Prostate gland (tissue), 2 donors: ENCODE measurements around the gene LRRC8E. TPM values are rescaled to one million over a fixed set of nuclear protein-coding genes. Genes with fewer than 3 reads are reported as not detected.

Source experiments
- DNase-seq: peaks from one replicate; pipeline ENCODE4 v3.0.0-alpha.2; 2019; ENCODE audit warnings: low spot score
- H3K27ac ChIP-seq, 2 donors: fragments of 200-600 bp; sonication (generic); 2 replicates each; pipeline ENCODE4 v1.5.1; 2017 to 2019
- H3K27me3 ChIP-seq: fragments of 200-600 bp; sonication (generic); replicated peaks from 2 replicates; pipeline ENCODE4 v1.5.1; 2019; ENCODE audit not compliant: insufficient read depth
- H3K36me3 ChIP-seq, 2 donors: fragments of 200-600 bp; sonication (generic); 1 replicate in 1 of 2; 2 replicates in 1 of 2; pipeline versions ENCODE4 v1.5.1 to v1.8.1; 2017 to 2019
- H3K4me1 ChIP-seq: fragments of 200-600 bp; sonication (generic); replicated peaks from 2 replicates; pipeline ENCODE4 v1.5.1; 2019
- H3K4me3 ChIP-seq, 2 donors: fragments of 200-600 bp; sonication (generic); 2 replicates each; pipeline ENCODE4 v1.5.1; 2017 to 2019
- H3K9me3 ChIP-seq: fragments of 200-600 bp; sonication (generic); 2 replicates; pipeline ENCODE4 v1.5.1; 2017
- POLR2A ChIP-seq: fragments of 450-650 bp; IDR thresholded peaks from one replicate; pipeline ENCODE4 v1.6.1; 2016; ENCODE audit warnings: antibody characterized with exemption, mild to moderate bottlenecking
- POLR2AphosphoS5 ChIP-seq: sonication (generic); formaldehyde crosslinking; IDR thresholded peaks from one replicate; pipeline ENCODE4 v1.6.1; 2017; ENCODE audit warnings: antibody characterized with exemption
- WGBS: methylation state at CpG from one replicate; pipeline ENCODE4 v1.1.5; 2018; 5-methylcytosine and 5-hydroxymethylcytosine counted together
- intact Hi-C: fragments of 100-400 bp; cut with DNase I; formaldehyde crosslinking; loops from one replicate; pipeline ENCODE4 v1.14.2; 2022
- total RNA-seq, 2 donors: library from RNA; depleted of rRNA; stranded (reverse); fragments of >200 nt; gene quantifications; one replicate each; pipeline ENCODE4 v1.1.0, GENCODE V29; 2016
- TF ChIP-seq, protein P1 (sequence below), 4 experiments: fragments of 200-600 bp in 2 of 4; fragments of 450-650 bp in 2 of 4; sonication (generic) in 2 of 4; IDR thresholded peaks; 1 replicate in 3 of 4; 2 replicates in 1 of 4; pipeline ENCODE4 v1.5.1; 2016 to 2019; ENCODE audit warnings: antibody characterized with exemption in 4 of 4, mild to moderate bottlenecking in 2 of 4, moderate library complexity in 2 of 4

The LRRC8E gene
- total RNA-seq, 2 donors from 2014 or later: 4.8 to 11.7 TPM

DNA sequence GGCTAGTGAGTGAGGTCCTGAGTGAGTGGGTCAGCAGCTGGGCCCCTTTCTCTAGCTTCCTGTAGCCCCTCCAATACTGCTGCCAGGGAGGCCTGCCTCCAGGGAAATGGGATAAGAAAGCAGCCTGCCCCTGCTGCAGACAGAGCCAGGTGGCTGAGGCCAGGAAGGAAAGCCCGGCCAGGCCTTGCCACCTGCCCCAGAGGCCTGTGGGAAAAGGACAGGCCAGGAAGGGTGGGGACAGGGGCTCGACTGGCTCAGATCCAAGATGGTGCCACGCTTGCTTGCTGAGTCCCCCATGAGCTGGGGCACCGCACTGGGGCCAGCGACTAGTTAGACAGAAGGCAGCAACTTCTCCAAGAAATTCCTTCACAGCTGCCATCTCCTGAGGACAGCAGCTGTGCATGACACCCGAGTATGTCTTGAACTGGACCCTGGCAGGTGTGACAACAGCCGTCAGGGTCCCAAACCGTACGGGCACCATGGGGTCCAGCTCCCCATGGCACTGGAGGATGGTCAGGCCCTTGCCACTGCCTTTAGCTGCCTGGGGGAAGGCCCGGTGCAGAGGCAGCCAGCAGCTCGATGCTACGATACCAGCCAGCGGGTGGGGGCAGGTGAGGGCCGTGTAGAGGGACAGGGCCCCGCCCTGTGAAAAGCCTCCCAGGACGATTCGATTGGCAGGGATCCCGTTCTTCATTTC lies 9.1 kb upstream of the LRRC8E start:
- Histone ChIP-seq H3K4me3 (no peak overlapping the region), H3K27ac (no peak overlapping the region), H3K4me1 (no peaks in the 10 kb centered on the region), H3K27me3 (no peaks in the 10 kb centered on the region), H3K36me3 (no peaks in the 10 kb centered on the region), H3K9me3 (no peaks in the 10 kb centered on the region)
- intact Hi-C loops: no loop called here
- 67% methylated on average over 14 of the region's 18 CpGs for WGBS
- DNase-seq: no peak
- TF ChIP-seq, protein P1, sequence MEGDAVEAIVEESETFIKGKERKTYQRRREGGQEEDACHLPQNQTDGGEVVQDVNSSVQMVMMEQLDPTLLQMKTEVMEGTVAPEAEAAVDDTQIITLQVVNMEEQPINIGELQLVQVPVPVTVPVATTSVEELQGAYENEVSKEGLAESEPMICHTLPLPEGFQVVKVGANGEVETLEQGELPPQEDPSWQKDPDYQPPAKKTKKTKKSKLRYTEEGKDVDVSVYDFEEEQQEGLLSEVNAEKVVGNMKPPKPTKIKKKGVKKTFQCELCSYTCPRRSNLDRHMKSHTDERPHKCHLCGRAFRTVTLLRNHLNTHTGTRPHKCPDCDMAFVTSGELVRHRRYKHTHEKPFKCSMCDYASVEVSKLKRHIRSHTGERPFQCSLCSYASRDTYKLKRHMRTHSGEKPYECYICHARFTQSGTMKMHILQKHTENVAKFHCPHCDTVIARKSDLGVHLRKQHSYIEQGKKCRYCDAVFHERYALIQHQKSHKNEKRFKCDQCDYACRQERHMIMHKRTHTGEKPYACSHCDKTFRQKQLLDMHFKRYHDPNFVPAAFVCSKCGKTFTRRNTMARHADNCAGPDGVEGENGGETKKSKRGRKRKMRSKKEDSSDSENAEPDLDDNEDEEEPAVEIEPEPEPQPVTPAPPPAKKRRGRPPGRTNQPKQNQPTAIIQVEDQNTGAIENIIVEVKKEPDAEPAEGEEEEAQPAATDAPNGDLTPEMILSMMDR (IDR thresholded peaks at IDR 0.05): no peak
- TF ChIP-seq POLR2A: no peak
- TF ChIP-seq POLR2AphosphoS5: no peak

DNA sequence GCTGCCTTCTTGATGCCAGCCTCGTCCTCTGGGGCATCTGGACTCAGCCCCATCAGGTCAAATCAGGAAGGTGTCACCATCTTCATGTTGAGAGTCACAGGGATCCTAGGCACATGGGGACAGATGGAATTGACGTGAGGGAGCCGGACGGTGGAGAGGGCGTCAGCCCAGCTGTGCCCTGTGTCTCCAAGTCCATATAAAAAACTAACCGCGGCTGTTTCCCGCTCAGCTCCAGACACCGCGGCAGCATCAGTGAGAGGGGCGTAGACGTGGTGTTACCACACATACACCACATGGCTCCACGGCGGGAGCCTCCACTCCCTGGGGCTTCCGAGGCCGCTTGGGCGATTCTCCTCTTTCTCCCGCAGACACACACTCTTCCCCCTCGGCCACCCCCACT lies 8.5 kb upstream of the LRRC8E start:
- Histone ChIP-seq H3K9me3 (no peaks in the 10 kb centered on the region), H3K27me3 (no peaks in the 10 kb centered on the region), H3K27ac (no peak overlapping the region), H3K4me1 (no peaks in the 10 kb centered on the region), H3K36me3 (no peaks in the 10 kb centered on the region), H3K4me3 (no peak overlapping the region)
- TF ChIP-seq, protein P1 (IDR thresholded peaks at IDR 0.05): no peak
- TF ChIP-seq POLR2AphosphoS5 (no peak), POLR2A (no peak)
- 83% methylated on average over 19 of the region's 19 CpGs for WGBS
- no peak for DNase-seq
- intact Hi-C loops: no loop called here

DNA sequence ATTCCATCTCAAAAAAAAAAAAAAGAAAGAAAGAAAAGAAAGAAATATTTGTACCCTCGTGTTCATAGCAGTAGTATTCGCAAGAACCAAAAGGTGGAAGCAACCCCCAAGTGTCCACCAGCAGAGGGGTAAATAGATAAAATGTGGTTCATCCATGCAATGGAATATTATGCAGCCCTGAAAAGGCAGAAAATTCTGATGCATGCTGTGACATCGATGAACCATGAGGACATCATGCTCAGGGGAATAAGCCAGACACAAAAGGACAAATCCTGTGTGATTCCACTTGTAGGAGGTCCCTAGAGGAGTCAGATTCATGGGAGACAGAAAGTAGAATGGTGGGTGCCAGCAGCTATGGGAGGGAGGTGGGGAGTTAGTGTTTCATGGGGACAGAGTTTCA lies 6.4 kb upstream of the LRRC8E start:
- no peak for DNase-seq
- Histone ChIP-seq H3K4me1 (no peaks in the 10 kb centered on the region), H3K9me3 (no peaks in the 10 kb centered on the region), H3K36me3 (no peaks in the 10 kb centered on the region), H3K27me3 (no peaks in the 10 kb centered on the region), H3K27ac (no peak overlapping the region), H3K4me3 (no peak overlapping the region)
- intact Hi-C loops: no loop called here
- TF ChIP-seq POLR2AphosphoS5 (no peak), POLR2A (no peak)
- TF ChIP-seq, protein P1 (IDR thresholded peaks at IDR 0.05): no peak
- 89% methylated on average over 3 of the region's 3 CpGs for WGBS

DNA sequence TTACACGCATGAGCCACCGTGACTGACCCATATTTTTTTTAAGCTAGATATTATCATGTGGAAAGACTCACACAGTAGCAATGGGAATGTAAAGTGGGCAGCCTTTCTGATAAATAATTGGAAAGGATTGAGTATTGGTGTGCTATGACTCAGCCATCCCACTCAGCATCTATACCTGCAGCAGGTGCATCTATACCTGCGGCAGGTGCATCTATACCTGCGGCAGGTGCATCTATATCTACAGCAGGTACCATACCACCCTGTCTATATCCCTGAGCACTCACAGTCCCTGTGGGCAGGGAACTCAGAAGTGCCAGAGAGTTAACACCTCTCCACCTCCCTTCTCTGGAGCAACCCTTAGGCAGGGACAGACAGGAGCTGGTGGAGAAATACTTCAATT lies 5.2 kb upstream of the LRRC8E start:
- H3K27ac ChIP-seq: no peak overlapping the region
- H3K27me3 ChIP-seq: no peaks in the 10 kb centered on the region
- no peak overlapping the region for H3K4me3 ChIP-seq
- DNase-seq: no peak
- no peak for TF ChIP-seq POLR2A
- no peak for TF ChIP-seq POLR2AphosphoS5
- TF ChIP-seq, protein P1 (IDR thresholded peaks at IDR 0.05): no peak
- intact Hi-C loops: no loop called here
- H3K36me3 ChIP-seq: no peaks in the 10 kb centered on the region
- no peaks in the 10 kb centered on the region for H3K9me3 ChIP-seq
- no peaks in the 10 kb centered on the region for H3K4me1 ChIP-seq
- WGBS: 80% methylated on average over 4 of the region's 4 CpGs
